OCI-LY7 (cell line): ENCODE data around the gene SLC16A6. TPM values are rescaled to one million over a fixed set of nuclear protein-coding genes. Genes with fewer than 3 reads are reported as not detected.

ENCODE experiments used
- BruUV-seq: library from RNA; stranded (reverse); fragments of 400-500 nt; replicated peaks from 2 replicates; lab custom pipeline; 2021; lab: Mats Ljungman, UMichigan
- CTCF ChIA-PET: fragments of 300-600 bp; sonication (Branson Sonifier 250); formaldehyde crosslinking; loops from one replicate; lab custom pipeline; 2022; ENCODE audit warnings: antibody characterized with exemption; ENCODE audit not compliant: unreplicated experiment; lab: Charles Lee
- POLR2A ChIA-PET: fragments of 300-600 bp; sonication (Branson Sonifier 250); formaldehyde crosslinking; loops from one replicate; lab custom pipeline; 2022; ENCODE audit warnings: antibody characterized with exemption; lab: Charles Lee
- DNase-seq: peaks from one replicate; pipeline ENCODE4 v3.0.0-alpha.2; 2015; ENCODE audit warnings: low spot score
- H2AFZ ChIP-seq: fragments of 200-600 bp; sonication (generic), shearing (Covaris generic); 2 replicates; pipeline ENCODE4 v1.6.1; 2014; ENCODE audit warnings: mild to moderate bottlenecking, antibody characterized with exemption, low read length, moderate library complexity
- H3K27ac ChIP-seq: fragments of 200-600 bp; sonication (generic); 2 replicates; pipeline ENCODE4 v1.5.1; 2014; ENCODE audit warnings: mixed run types, low read depth, mild to moderate bottlenecking, moderate library complexity, low read length, inconsistent platforms; ENCODE audit not compliant: poor library complexity, severe bottlenecking
- H3K36me3 ChIP-seq: fragments of 200-600 bp; sonication (generic); 2 replicates; pipeline ENCODE4 v1.6.1; 2014; ENCODE audit warnings: mild to moderate bottlenecking, antibody characterized with exemption, low read length, moderate library complexity, mixed read lengths; ENCODE audit not compliant: insufficient read depth
- H3K4me1 ChIP-seq: fragments of 200-600 bp; sonication (generic); 2 replicates; pipeline ENCODE4 v1.5.1; 2014; ENCODE audit warnings: mild to moderate bottlenecking, low read length; ENCODE audit not compliant: insufficient read depth, poor library complexity, severe bottlenecking
- H3K4me2 ChIP-seq: fragments of 200-600 bp; sonication (generic); 2 replicates; pipeline ENCODE4 v1.6.1; 2014; ENCODE audit warnings: mild to moderate bottlenecking, low read length
- H3K4me3 ChIP-seq: fragments of 200-600 bp; sonication (generic); 2 replicates; pipeline ENCODE4 v1.5.1; 2014; ENCODE audit warnings: mild to moderate bottlenecking, low read depth, low read length; ENCODE audit not compliant: poor library complexity, severe bottlenecking
- H3K79me2 ChIP-seq: fragments of 200-600 bp; sonication (generic); 2 replicates; pipeline ENCODE4 v1.6.1; 2016; ENCODE audit warnings: low read depth, mild to moderate bottlenecking, low read length, moderate library complexity, mixed read lengths; ENCODE audit not compliant: insufficient read depth
- H3K9me2 ChIP-seq: fragments of 200-600 bp; sonication (generic); 2 replicates; pipeline ENCODE4 v1.6.1; 2016; ENCODE audit warnings: mild to moderate bottlenecking, low read length, mixed read lengths; ENCODE audit not compliant: insufficient read depth
- H3K9me3 ChIP-seq: fragments of 200-600 bp; sonication (generic); 2 replicates; pipeline ENCODE4 v1.6.1; 2014; ENCODE audit warnings: mild to moderate bottlenecking, mixed run types, low read length, mixed read lengths
- H4K20me1 ChIP-seq: fragments of 200-600 bp; sonication (generic); 2 replicates; pipeline ENCODE4 v1.6.1; 2014; ENCODE audit warnings: mild to moderate bottlenecking, antibody characterized with exemption, low read length, moderate library complexity, mixed read lengths; ENCODE audit not compliant: insufficient read depth
- CTCF ChIP-seq: fragments of 200-600 bp; sonication (generic); conservative IDR thresholded peaks from 2 replicates; pipeline ENCODE4 v1.5.1; 2014; ENCODE audit warnings: mild to moderate bottlenecking, antibody characterized with exemption, low read length, moderate library complexity, mixed read lengths
- EZH2phosphoT487 ChIP-seq: fragments of 200-600 bp; sonication (generic); IDR thresholded peaks from 2 replicates; pipeline ENCODE4 v1.6.1; 2018; ENCODE audit warnings: low read depth, borderline replicate concordance, mild to moderate bottlenecking, mixed run types, antibody characterized with exemption, low read length, moderate library complexity, mixed read lengths
- intact Hi-C: fragments of 100-400 bp; cut with micrococcal nuclease; formaldehyde crosslinking; loops from one replicate; pipeline ENCODE4 v1.10.0; 2022; ENCODE audit not compliant: unreplicated experiment
- total RNA-seq, 2 experiments: library from RNA; depleted of rRNA in 1 of 2; stranded (reverse); fragments of >200 nt in 1 of 2; shearing (Covaris generic) in 1 of 2; gene quantifications; 2 replicates each; pipeline ENCODE4 v1.2.3, GENCODE V29; 2014 to 2022

SLC16A6 gene
- total RNA-seq, 2 experiments from 2014 or later: 4.5 to 18.9 TPM

GRCh38 chr17:68297195-68297594, 6.3 kb upstream of the SLC16A6 start:
- no peak for TF ChIP-seq EZH2phosphoT487
- ChIA-PET POLR2A (interaction anchor here (0.7 to 0.8 kb wide), 2 partner anchors 19 to 21 kb away, joined by 3 read pairs; no protein-coding TSS in a partner anchor), CTCF (no interaction called here)
- Histone ChIP-seq H4K20me1 (no peaks in the 10 kb centered on the region), H3K79me2 (peaks cover 13% of the 10 kb centered on the region; the same call in 1 of the 2 replicates), H3K9me3 (no peaks in the 10 kb centered on the region), H3K4me2 (no peak overlapping the region), H2AFZ (no peak overlapping the region), H3K9me2 (no peaks in the 10 kb centered on the region), H3K27ac (no peak overlapping the region), H3K4me1 (peaks cover 22% of the 10 kb centered on the region), H3K4me3 (no peak overlapping the region), H3K36me3 (no peaks in the 10 kb centered on the region; the same call in 1 of the 2 replicates)
- BruUV-seq: no TSS peak
- DNase-seq: no peak
- intact Hi-C loops: no loop called here

- ChIA-PET POLR2A (interaction anchor here (0.7 kb wide), 3 partner anchors 22 to 154 kb away, joined by 3 read pairs; no protein-coding TSS in a partner anchor), CTCF (no interaction called here)
- no peak overlapping the region for H2AFZ ChIP-seq
- TF ChIP-seq EZH2phosphoT487: no peak
- no peak for TF ChIP-seq CTCF
- H3K9me3 ChIP-seq: no peaks in the 10 kb centered on the region
- H3K4me2 ChIP-seq: no peak overlapping the region
- H3K9me2 ChIP-seq: no peaks in the 10 kb centered on the region
- no peak overlapping the region for H3K4me3 ChIP-seq
- H3K36me3 ChIP-seq: no peaks in the 10 kb centered on the region; the same call in 1 of the 2 replicates
- intact Hi-C loops: no loop called here
- peaks cover 22% of the 10 kb centered on the region for H3K4me1 ChIP-seq
- H4K20me1 ChIP-seq: no peaks in the 10 kb centered on the region
- BruUV-seq: no TSS peak
- no peak overlapping the region for H3K27ac ChIP-seq
- no peak for DNase-seq
- peaks cover 13% of the 10 kb centered on the region; the same call in 1 of the 2 replicates for H3K79me2 ChIP-seq
These were observed 5.6 kb upstream of the SLC16A6 start for GRCh38 chr17:68296217-68297191.

- CTCF ChIA-PET: no interaction called here
- H4K20me1 ChIP-seq: no peaks in the 10 kb centered on the region
- no peak overlapping the region for H3K4me3 ChIP-seq
- H3K4me1 ChIP-seq: peaks cover 22% of the 10 kb centered on the region
- no peaks in the 10 kb centered on the region; the same call in 1 of the 2 replicates for H3K36me3 ChIP-seq
- peaks cover 20% of the 10 kb centered on the region; the same call in 1 of the 2 replicates for H3K79me2 ChIP-seq
- intact Hi-C loops: no loop called here
- H2AFZ ChIP-seq: no peak overlapping the region
- no peak for DNase-seq
- H3K4me2 ChIP-seq: no peak overlapping the region
- BruUV-seq: no TSS peak
- no peak overlapping the region for H3K27ac ChIP-seq
- no peaks in the 10 kb centered on the region for H3K9me2 ChIP-seq
- POLR2A ChIA-PET: no interaction called here
- TF ChIP-seq EZH2phosphoT487: no peak
- no peak for TF ChIP-seq CTCF
- no peaks in the 10 kb centered on the region for H3K9me3 ChIP-seq
These were observed 4.2 kb upstream of the SLC16A6 start for GRCh38 chr17:68295086-68295485.
